HG03342 (cell line): ENCODE results near the gene NPAS3.

Experiments
- ATAC-seq: cut with Tn5 transposase; IDR thresholded peaks from one replicate; pipeline ENCODE4 v1.9.1; 2021; ENCODE audit warnings: mild to moderate bottlenecking, moderate library complexity; ENCODE audit not compliant: unreplicated experiment

NPAS3 gene

GRCh38 chr14:33463731-33464130 lies 525.1 kb downstream of the NPAS3 start:
- no peak for ATAC-seq

- ATAC-seq = no peak
These were observed 525.7 kb downstream of the NPAS3 start for GRCh38 chr14:33464254-33464962.

GRCh38 chr14:33465846-33466700 lies 527.4 kb downstream of the NPAS3 start:
- no peak for ATAC-seq

GRCh38 chr14:33467971-33468370 lies 529.3 kb downstream of the NPAS3 start:
- ATAC-seq = no peak

GRCh38 chr14:33469898-33470297 lies 531.2 kb downstream of the NPAS3 start:
- no peak for ATAC-seq

- no peak for ATAC-seq
These were observed 533.1 kb downstream of the NPAS3 start for GRCh38 chr14:33471776-33472175.

GRCh38 chr14:33475623-33476022 lies 536.9 kb downstream of the NPAS3 start:
- ATAC-seq = no peak

GRCh38 chr14:33477797-33478196 lies 539.1 kb downstream of the NPAS3 start:
- ATAC-seq = no peak

- ATAC-seq = no peak
These were observed 541.6 kb downstream of the NPAS3 start for GRCh38 chr14:33480071-33480886.

GRCh38 chr14:33480887-33481184 lies 542.2 kb downstream of the NPAS3 start:
- no peak for ATAC-seq

- ATAC-seq = no peak
These were observed 544.4 kb downstream of the NPAS3 start for GRCh38 chr14:33483110-33483509.

GRCh38 chr14:33483541-33483940 lies 544.9 kb downstream of the NPAS3 start:
- no peak for ATAC-seq

- ATAC-seq = no peak
These were observed 545.6 kb downstream of the NPAS3 start for GRCh38 chr14:33484264-33484663.

- ATAC-seq = no peak
These were observed 547.7 kb downstream of the NPAS3 start for GRCh38 chr14:33486332-33486890.

- ATAC-seq = no peak
These were observed 549.9 kb downstream of the NPAS3 start for GRCh38 chr14:33488582-33488981.

GRCh38 chr14:33490555-33490954 lies 551.9 kb downstream of the NPAS3 start:
- no peak for ATAC-seq

- ATAC-seq = no peak
These were observed 552.4 kb downstream of the NPAS3 start for GRCh38 chr14:33491112-33491511.

GRCh38 chr14:33492491-33492890 lies 553.8 kb downstream of the NPAS3 start:
- no peak for ATAC-seq

GRCh38 chr14:33493266-33493665 lies 554.6 kb downstream of the NPAS3 start:
- no peak for ATAC-seq

GRCh38 chr14:33493990-33494389 lies 555.3 kb downstream of the NPAS3 start:
- no peak for ATAC-seq

- no peak for ATAC-seq
These were observed 561.0 kb downstream of the NPAS3 start for GRCh38 chr14:33499687-33500086.
